ENCODE measurements around the gene ARHGEF4. TPM values are rescaled to one million over a fixed set of nuclear protein-coding genes. Genes with fewer than 3 reads are reported as not detected.

ARHGEF4 gene
- total RNA-seq, 1 donor from 2014 or later = 11.1 TPM

- H3K9me3 ChIP-seq = no peaks in the 10 kb centered on the region
- no peak overlapping the region for H3K27ac ChIP-seq
- H3K27me3 ChIP-seq = peaks cover 1% of the 10 kb centered on the region
- intact Hi-C loops (cut with DNase I) = no loop called here
- TF ChIP-seq CTCF (IDR thresholded peaks at IDR 0.05) = no peak
- no peaks in the 10 kb centered on the region for H3K36me3 ChIP-seq
- H3K4me3 ChIP-seq = no peak overlapping the region
- H3K4me1 ChIP-seq = no peaks in the 10 kb centered on the region
- DNase-seq = peak; percentile 39
- ATAC-seq = no peak
Measured at GRCh38 chr2:130810490-130810889, 26.2 kb upstream of the ARHGEF4 start.

- intact Hi-C loops (cut with DNase I) = no loop called here
- TF ChIP-seq CTCF (IDR thresholded peaks at IDR 0.05) = no peak
- Histone ChIP-seq H3K27me3 (peaks cover 5% of the 10 kb centered on the region), H3K4me3 (no peak overlapping the region), H3K27ac (no peak overlapping the region), H3K36me3 (no peaks in the 10 kb centered on the region), H3K4me1 (no peaks in the 10 kb centered on the region), H3K9me3 (no peaks in the 10 kb centered on the region)
- no peak for ATAC-seq
- peak; percentile 42 for DNase-seq
Measured at GRCh38 chr2:130813722-130814121, 23.0 kb upstream of the ARHGEF4 start.

- no peak overlapping the region for H3K4me3 ChIP-seq
- DNase-seq = peak; percentile 38
- peaks cover 8% of the 10 kb centered on the region for H3K27me3 ChIP-seq
- H3K9me3 ChIP-seq = no peaks in the 10 kb centered on the region
- intact Hi-C loops (cut with DNase I) = no loop called here
- ATAC-seq = no peak
- no peaks in the 10 kb centered on the region for H3K36me3 ChIP-seq
- no peak for TF ChIP-seq CTCF (IDR thresholded peaks at IDR 0.05)
- H3K27ac ChIP-seq = no peak overlapping the region
- no peaks in the 10 kb centered on the region for H3K4me1 ChIP-seq
Measured at GRCh38 chr2:130814931-130815680, 21.6 kb upstream of the ARHGEF4 start.

- no peak for TF ChIP-seq CTCF (IDR thresholded peaks at IDR 0.05)
- no peaks in the 10 kb centered on the region for H3K4me1 ChIP-seq
- H3K9me3 ChIP-seq = no peaks in the 10 kb centered on the region
- H3K36me3 ChIP-seq = no peaks in the 10 kb centered on the region
- intact Hi-C loops (cut with DNase I) = no loop called here
- no peak for ATAC-seq
- no peak overlapping the region for H3K27ac ChIP-seq
- DNase-seq = peak; percentile 31
- no peak overlapping the region for H3K4me3 ChIP-seq
- peaks cover 8% of the 10 kb centered on the region for H3K27me3 ChIP-seq
Measured at GRCh38 chr2:130818809-130819208, 17.9 kb upstream of the ARHGEF4 start.

- H3K9me3 ChIP-seq = no peaks in the 10 kb centered on the region
- DNase-seq (peak; percentile 54), ATAC-seq (no peak)
- no peak for TF ChIP-seq CTCF (IDR thresholded peaks at IDR 0.05)
- no peaks in the 10 kb centered on the region for H3K4me1 ChIP-seq
- H3K27ac ChIP-seq = no peak overlapping the region
- no peak overlapping the region for H3K4me3 ChIP-seq
- peaks cover 8% of the 10 kb centered on the region for H3K27me3 ChIP-seq
- H3K36me3 ChIP-seq = no peaks in the 10 kb centered on the region
- intact Hi-C loops (cut with DNase I) = no loop called here
Measured at GRCh38 chr2:130819226-130819607, 17.5 kb upstream of the ARHGEF4 start.
